ENCODE measurements around the gene YIPF4. TPM values are rescaled to one million over a fixed set of nuclear protein-coding genes. Genes with fewer than 3 reads are reported as not detected.

The YIPF4 gene
- polyA plus RNA-seq, 1 of the 3 experiments (the other 2 are of a cell fraction) = 3.5 TPM

DNA sequence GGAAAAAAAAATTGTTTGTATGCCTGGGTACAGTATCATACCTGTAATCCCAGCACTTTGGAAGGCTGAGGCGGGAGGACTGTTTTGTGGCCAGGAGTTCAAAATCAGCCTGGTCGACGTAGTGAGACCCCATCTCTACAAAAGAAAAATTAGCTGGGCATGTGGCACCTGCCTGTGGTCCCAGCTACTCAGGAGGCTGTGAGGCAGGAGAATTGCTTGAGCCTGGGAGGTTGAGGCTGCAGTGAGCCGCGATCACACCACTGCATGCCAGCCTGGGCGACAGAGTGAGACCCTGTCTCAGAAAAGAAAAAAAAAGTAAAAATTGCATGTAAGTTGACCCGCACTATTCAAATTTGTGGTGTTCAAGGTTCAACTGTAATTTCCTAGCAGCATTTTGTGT lies 32.9 kb downstream of the YIPF4 start:
- H4K20me1 ChIP-seq (ENCODE audit: insufficient read depth) = no peaks in the 10 kb centered on the region
- H3K9ac ChIP-seq = no peak overlapping the region
- H3K79me2 ChIP-seq (ENCODE audit: insufficient read depth) = no peaks in the 10 kb centered on the region
- no peaks in the 10 kb centered on the region for H3K4me1 ChIP-seq (ENCODE audit: control insufficient read depth in 1 of 2, insufficient read depth in 2 of 2, low read depth in 1 of 2, low read length in 1 of 2)
- no peak overlapping the region for H3K4me3 ChIP-seq (ENCODE audit: low read depth in 2 of 2, low read length in 1 of 2)
- peaks cover 4% of the 10 kb centered on the region for H3F3A ChIP-seq (replicated peaks; ENCODE audit: insufficient read depth)
- no peak overlapping the region for H2AFZ ChIP-seq (ENCODE audit: low read depth)
- H3K27me3 ChIP-seq (ENCODE audit: insufficient read depth) = no peaks in the 10 kb centered on the region
- no peak for DNase-seq
- peaks cover 20 to 31% of the 10 kb centered on the region in 2 experiments for H3K36me3 ChIP-seq (replicated peaks in 1 of 2; ENCODE audit: control insufficient read depth in 1 of 2, insufficient read depth in 2 of 2, low read length in 1 of 2)
- no peaks in the 10 kb centered on the region for H3K9me3 ChIP-seq
- POLR2A ChIA-PET = no interaction called here
- CTCF ChIA-PET = no interaction called here
- no peaks in the 10 kb centered on the region for H3K9me2 ChIP-seq
- TF ChIP-seq SIN3A (IDR thresholded peaks at IDR 0.05; ENCODE audit: borderline replicate concordance, low read depth, low read length) (no peak), MXI1 (IDR thresholded peaks at IDR 0.05; ENCODE audit: low read depth, low read length) (no peak), EP300 (IDR thresholded peaks at IDR 0.05; ENCODE audit: borderline replicate concordance in 1 of 2, low read depth in 1 of 2, low read length in 1 of 2) (no peak), TEAD4 (IDR thresholded peaks at IDR 0.05; ENCODE audit: borderline replicate concordance, insufficient read depth) (no peak), TCF12 (IDR thresholded peaks at IDR 0.05) (no peak), RCOR1 (IDR thresholded peaks at IDR 0.05; ENCODE audit: low read length) (no peak), EZH2phosphoT487 (IDR thresholded peaks at IDR 0.05; ENCODE audit: borderline replicate concordance, low read depth) (no peak), CHD2 (IDR thresholded peaks at IDR 0.05; ENCODE audit: low read length, partially characterized antibody) (no peak), RXRA (IDR thresholded peaks at IDR 0.05; ENCODE audit: borderline replicate concordance, low read depth) (no peak), JUND (IDR thresholded peaks at IDR 0.05) (no peak), MEF2A (IDR thresholded peaks at IDR 0.05; ENCODE audit: borderline replicate concordance, low read depth) (no peak)
- TF ChIP-seq, protein P1, sequence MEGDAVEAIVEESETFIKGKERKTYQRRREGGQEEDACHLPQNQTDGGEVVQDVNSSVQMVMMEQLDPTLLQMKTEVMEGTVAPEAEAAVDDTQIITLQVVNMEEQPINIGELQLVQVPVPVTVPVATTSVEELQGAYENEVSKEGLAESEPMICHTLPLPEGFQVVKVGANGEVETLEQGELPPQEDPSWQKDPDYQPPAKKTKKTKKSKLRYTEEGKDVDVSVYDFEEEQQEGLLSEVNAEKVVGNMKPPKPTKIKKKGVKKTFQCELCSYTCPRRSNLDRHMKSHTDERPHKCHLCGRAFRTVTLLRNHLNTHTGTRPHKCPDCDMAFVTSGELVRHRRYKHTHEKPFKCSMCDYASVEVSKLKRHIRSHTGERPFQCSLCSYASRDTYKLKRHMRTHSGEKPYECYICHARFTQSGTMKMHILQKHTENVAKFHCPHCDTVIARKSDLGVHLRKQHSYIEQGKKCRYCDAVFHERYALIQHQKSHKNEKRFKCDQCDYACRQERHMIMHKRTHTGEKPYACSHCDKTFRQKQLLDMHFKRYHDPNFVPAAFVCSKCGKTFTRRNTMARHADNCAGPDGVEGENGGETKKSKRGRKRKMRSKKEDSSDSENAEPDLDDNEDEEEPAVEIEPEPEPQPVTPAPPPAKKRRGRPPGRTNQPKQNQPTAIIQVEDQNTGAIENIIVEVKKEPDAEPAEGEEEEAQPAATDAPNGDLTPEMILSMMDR (IDR thresholded peaks at IDR 0.05) = no peak
- TF ChIP-seq, protein P2, sequence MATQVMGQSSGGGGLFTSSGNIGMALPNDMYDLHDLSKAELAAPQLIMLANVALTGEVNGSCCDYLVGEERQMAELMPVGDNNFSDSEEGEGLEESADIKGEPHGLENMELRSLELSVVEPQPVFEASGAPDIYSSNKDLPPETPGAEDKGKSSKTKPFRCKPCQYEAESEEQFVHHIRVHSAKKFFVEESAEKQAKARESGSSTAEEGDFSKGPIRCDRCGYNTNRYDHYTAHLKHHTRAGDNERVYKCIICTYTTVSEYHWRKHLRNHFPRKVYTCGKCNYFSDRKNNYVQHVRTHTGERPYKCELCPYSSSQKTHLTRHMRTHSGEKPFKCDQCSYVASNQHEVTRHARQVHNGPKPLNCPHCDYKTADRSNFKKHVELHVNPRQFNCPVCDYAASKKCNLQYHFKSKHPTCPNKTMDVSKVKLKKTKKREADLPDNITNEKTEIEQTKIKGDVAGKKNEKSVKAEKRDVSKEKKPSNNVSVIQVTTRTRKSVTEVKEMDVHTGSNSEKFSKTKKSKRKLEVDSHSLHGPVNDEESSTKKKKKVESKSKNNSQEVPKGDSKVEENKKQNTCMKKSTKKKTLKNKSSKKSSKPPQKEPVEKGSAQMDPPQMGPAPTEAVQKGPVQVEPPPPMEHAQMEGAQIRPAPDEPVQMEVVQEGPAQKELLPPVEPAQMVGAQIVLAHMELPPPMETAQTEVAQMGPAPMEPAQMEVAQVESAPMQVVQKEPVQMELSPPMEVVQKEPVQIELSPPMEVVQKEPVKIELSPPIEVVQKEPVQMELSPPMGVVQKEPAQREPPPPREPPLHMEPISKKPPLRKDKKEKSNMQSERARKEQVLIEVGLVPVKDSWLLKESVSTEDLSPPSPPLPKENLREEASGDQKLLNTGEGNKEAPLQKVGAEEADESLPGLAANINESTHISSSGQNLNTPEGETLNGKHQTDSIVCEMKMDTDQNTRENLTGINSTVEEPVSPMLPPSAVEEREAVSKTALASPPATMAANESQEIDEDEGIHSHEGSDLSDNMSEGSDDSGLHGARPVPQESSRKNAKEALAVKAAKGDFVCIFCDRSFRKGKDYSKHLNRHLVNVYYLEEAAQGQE (IDR thresholded peaks at IDR 0.05; ENCODE audit: low read depth, low read length) = no peak
- TF ChIP-seq, protein P3, sequence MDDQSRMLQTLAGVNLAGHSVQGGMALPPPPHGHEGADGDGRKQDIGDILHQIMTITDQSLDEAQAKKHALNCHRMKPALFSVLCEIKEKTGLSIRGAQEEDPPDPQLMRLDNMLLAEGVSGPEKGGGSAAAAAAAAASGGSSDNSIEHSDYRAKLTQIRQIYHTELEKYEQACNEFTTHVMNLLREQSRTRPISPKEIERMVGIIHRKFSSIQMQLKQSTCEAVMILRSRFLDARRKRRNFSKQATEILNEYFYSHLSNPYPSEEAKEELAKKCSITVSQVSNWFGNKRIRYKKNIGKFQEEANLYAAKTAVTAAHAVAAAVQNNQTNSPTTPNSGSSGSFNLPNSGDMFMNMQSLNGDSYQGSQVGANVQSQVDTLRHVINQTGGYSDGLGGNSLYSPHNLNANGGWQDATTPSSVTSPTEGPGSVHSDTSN (IDR thresholded peaks at IDR 0.05) = no peak
- WGBS (ENCODE audit: low lambda C conversion rate) = 97% methylated on average over 7 of the region's 7 CpGs
- H3K27ac ChIP-seq (ENCODE audit: low read depth in 2 of 2, low read length in 1 of 2) = no peak overlapping the region
- H3K4me2 ChIP-seq = no peak overlapping the region

Measured in SK-N-SH (cell line).